ENCODE data around the gene TADA2B. TPM values are rescaled to one million over a fixed set of nuclear protein-coding genes. Genes with fewer than 3 reads are reported as not detected.

TADA2B gene
- total and polyA plus RNA-seq, 9 of the 15 experiments (the other 6 are each of a cell fraction or from before 2014, with no cell fraction given), result 0.55 to 12.2 (median 7.5) TPM

DNA sequence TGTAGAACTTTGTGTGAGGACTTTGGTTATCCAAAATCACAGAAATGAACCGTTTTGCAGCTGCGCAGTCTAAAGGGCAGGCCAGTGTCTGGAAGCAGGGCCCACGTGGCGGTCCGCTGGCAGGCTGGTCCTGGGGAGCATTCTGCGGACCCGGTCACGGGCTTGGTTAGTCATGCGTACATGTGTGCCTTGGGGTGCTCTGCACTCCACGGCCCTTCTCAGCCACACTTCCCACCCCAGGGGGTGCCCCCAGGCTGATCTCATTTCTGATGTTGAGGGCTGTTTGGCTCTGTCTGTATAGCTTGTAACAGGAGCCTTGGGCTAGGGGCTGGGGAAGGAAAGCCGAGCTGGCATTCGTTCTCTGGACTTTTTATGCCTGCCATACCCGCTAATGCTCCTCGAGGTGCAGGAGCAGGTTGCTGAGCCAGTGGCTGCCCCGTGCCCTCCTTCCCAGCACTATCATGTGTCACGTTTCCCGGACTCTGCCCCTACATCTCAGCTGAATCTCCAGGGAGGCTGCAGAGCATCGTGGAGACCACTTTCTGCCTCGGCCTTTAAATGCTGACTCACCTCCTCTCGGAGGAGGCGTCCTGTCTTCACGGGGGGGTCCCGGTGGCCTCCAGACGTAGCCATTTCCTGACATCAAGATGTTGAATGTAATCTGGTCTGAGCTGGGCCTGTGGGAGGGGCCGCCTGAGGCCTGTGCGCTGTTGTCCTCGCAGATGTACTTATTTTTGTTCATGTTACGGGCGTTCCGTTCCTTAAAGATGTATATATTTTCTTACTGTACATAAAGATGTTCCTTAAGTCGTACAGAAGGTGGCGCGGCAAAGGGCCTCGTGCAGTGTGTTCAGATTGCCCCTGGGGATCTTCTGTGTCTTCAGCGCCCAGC, 11.4 kb upstream of the TADA2B start (continued):
- TF ChIP-seq, protein P1, sequence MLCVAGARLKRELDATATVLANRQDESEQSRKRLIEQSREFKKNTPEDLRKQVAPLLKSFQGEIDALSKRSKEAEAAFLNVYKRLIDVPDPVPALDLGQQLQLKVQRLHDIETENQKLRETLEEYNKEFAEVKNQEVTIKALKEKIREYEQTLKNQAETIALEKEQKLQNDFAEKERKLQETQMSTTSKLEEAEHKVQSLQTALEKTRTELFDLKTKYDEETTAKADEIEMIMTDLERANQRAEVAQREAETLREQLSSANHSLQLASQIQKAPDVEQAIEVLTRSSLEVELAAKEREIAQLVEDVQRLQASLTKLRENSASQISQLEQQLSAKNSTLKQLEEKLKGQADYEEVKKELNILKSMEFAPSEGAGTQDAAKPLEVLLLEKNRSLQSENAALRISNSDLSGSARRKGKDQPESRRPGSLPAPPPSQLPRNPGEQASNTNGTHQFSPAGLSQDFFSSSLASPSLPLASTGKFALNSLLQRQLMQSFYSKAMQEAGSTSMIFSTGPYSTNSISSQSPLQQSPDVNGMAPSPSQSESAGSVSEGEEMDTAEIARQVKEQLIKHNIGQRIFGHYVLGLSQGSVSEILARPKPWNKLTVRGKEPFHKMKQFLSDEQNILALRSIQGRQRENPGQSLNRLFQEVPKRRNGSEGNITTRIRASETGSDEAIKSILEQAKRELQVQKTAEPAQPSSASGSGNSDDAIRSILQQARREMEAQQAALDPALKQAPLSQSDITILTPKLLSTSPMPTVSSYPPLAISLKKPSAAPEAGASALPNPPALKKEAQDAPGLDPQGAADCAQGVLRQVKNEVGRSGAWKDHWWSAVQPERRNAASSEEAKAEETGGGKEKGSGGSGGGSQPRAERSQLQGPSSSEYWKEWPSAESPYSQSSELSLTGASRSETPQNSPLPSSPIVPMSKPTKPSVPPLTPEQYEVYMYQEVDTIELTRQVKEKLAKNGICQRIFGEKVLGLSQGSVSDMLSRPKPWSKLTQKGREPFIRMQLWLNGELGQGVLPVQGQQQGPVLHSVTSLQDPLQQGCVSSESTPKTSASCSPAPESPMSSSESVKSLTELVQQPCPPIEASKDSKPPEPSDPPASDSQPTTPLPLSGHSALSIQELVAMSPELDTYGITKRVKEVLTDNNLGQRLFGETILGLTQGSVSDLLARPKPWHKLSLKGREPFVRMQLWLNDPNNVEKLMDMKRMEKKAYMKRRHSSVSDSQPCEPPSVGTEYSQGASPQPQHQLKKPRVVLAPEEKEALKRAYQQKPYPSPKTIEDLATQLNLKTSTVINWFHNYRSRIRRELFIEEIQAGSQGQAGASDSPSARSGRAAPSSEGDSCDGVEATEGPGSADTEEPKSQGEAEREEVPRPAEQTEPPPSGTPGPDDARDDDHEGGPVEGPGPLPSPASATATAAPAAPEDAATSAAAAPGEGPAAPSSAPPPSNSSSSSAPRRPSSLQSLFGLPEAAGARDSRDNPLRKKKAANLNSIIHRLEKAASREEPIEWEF (CRISPR knock-in tag; IDR thresholded peaks at IDR 0.05), result no peak
- TF ChIP-seq CBFB (CRISPR knock-in tag; IDR thresholded peaks at IDR 0.05), result no peak
- TF ChIP-seq SMC3 (conservative IDR thresholded peaks at IDR 0.05; ENCODE audit: insufficient read depth, low read depth, low read length), result 0 out of 2 replicates have a peak, but pooled peaks have one; percentile 13
- TF ChIP-seq MTF1 (CRISPR knock-in tag; IDR thresholded peaks at IDR 0.05; ENCODE audit: borderline replicate concordance), result no peak
- TF ChIP-seq CBFA2T3 (IDR thresholded peaks at IDR 0.05), result peak; percentile 90
- no peak for TF ChIP-seq ZC3H4 (CRISPR knock-in tag; IDR thresholded peaks at IDR 0.05; ENCODE audit: borderline replicate concordance)
- TF ChIP-seq PML (IDR thresholded peaks at IDR 0.05; ENCODE audit: low read length), result 0 out of 2 replicates have a peak, but pooled peaks have one; percentile 40
- TF ChIP-seq, protein P2, sequence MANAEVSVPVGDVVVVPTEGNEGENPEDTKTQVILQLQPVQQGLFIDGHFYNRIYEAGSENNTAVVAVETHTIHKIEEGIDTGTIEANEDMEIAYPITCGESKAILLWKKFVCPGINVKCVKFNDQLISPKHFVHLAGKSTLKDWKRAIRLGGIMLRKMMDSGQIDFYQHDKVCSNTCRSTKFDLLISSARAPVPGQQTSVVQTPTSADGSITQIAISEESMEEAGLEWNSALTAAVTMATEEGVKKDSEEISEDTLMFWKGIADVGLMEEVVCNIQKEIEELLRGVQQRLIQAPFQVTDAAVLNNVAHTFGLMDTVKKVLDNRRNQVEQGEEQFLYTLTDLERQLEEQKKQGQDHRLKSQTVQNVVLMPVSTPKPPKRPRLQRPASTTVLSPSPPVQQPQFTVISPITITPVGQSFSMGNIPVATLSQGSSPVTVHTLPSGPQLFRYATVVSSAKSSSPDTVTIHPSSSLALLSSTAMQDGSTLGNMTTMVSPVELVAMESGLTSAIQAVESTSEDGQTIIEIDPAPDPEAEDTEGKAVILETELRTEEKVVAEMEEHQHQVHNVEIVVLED (CRISPR knock-in tag; IDR thresholded peaks at IDR 0.05), result no peak
- no peak for TF ChIP-seq HNRNPH1 (optimal IDR thresholded peaks at IDR 0.05; ENCODE audit: low read depth, low read length)
- TF ChIP-seq, protein P3, sequence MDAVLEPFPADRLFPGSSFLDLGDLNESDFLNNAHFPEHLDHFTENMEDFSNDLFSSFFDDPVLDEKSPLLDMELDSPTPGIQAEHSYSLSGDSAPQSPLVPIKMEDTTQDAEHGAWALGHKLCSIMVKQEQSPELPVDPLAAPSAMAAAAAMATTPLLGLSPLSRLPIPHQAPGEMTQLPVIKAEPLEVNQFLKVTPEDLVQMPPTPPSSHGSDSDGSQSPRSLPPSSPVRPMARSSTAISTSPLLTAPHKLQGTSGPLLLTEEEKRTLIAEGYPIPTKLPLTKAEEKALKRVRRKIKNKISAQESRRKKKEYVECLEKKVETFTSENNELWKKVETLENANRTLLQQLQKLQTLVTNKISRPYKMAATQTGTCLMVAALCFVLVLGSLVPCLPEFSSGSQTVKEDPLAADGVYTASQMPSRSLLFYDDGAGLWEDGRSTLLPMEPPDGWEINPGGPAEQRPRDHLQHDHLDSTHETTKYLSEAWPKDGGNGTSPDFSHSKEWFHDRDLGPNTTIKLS (IDR thresholded peaks at IDR 0.05; ENCODE audit: borderline replicate concordance, low read depth), result no peak
- TF ChIP-seq LEF1 (IDR thresholded peaks at IDR 0.05), result peak; percentile 56
- TF ChIP-seq, protein P4, sequence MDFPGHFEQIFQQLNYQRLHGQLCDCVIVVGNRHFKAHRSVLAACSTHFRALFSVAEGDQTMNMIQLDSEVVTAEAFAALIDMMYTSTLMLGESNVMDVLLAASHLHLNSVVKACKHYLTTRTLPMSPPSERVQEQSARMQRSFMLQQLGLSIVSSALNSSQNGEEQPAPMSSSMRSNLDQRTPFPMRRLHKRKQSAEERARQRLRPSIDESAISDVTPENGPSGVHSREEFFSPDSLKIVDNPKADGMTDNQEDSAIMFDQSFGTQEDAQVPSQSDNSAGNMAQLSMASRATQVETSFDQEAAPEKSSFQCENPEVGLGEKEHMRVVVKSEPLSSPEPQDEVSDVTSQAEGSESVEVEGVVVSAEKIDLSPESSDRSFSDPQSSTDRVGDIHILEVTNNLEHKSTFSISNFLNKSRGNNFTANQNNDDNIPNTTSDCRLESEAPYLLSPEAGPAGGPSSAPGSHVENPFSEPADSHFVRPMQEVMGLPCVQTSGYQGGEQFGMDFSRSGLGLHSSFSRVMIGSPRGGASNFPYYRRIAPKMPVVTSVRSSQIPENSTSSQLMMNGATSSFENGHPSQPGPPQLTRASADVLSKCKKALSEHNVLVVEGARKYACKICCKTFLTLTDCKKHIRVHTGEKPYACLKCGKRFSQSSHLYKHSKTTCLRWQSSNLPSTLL (IDR thresholded peaks at IDR 0.05), result no peak
- peak in 1 of 2 experiments; percentile 42; a peak in 1 of 4 replicates for TF ChIP-seq SIN3A (IDR thresholded peaks at IDR 0.05; ENCODE audit: borderline replicate concordance in 2 of 2, control insufficient read depth in 1 of 2, low read depth in 2 of 2, low read length in 2 of 2)
- peak; percentile 71; the same call in 1 of the 2 replicates for TF ChIP-seq RNF2 (IDR thresholded peaks at IDR 0.05)
- TF ChIP-seq SNIP1 (IDR thresholded peaks at IDR 0.05; ENCODE audit: low read depth), result no peak
- TF ChIP-seq CREM (IDR thresholded peaks at IDR 0.05; ENCODE audit: low read depth), result peak; percentile 71; the same call in 1 of the 2 replicates
- peak; percentile 99 for TF ChIP-seq NFE2 (IDR thresholded peaks at IDR 0.05; ENCODE audit: low read depth)

Data from K562 (cell line).